IPS-18a (cell line): Measurements from ENCODE around the gene MTUS2.

Experiments used
- H3K27ac ChIP-seq: one replicate; pipeline ENCODE4 v1.5.1; 2013; ENCODE audit warnings: low read length
- H3K27me3 ChIP-seq: one replicate; pipeline ENCODE4 v1.6.1; 2013; ENCODE audit warnings: mild to moderate bottlenecking, low read length; ENCODE audit not compliant: control insufficient read depth, insufficient read depth
- H3K36me3 ChIP-seq: one replicate; pipeline ENCODE4 v1.6.1; 2013; ENCODE audit warnings: low read depth, low read length; ENCODE audit not compliant: control insufficient read depth
- H3K4me1 ChIP-seq: one replicate; pipeline ENCODE4 v1.6.1; 2013; ENCODE audit warnings: low read depth, low read length; ENCODE audit not compliant: control insufficient read depth
- H3K4me3 ChIP-seq: one replicate; pipeline ENCODE4 v1.5.1; 2013; ENCODE audit warnings: low read length
- H3K9ac ChIP-seq: one replicate; pipeline ENCODE4 v1.6.1; 2013; ENCODE audit warnings: mild to moderate bottlenecking, low read length, moderate library complexity
- H3K9me3 ChIP-seq: one replicate; pipeline ENCODE4 v1.6.1; 2013; ENCODE audit warnings: low read depth, low read length; ENCODE audit not compliant: control insufficient read depth

The MTUS2 gene

GRCh38 chr13:29451976-29452375 lies 631.8 kb downstream of the MTUS2 start:
- no peaks in the 10 kb centered on the region for H3K36me3 ChIP-seq
- H3K27me3 ChIP-seq = no peaks in the 10 kb centered on the region
- no peaks in the 10 kb centered on the region for H3K4me1 ChIP-seq
- no peaks in the 10 kb centered on the region for H3K9me3 ChIP-seq
- no peak overlapping the region for H3K27ac ChIP-seq
- no peak overlapping the region for H3K4me3 ChIP-seq
- no peak overlapping the region for H3K9ac ChIP-seq

- no peaks in the 10 kb centered on the region for H3K36me3 ChIP-seq
- H3K9me3 ChIP-seq = no peaks in the 10 kb centered on the region
- H3K27me3 ChIP-seq = no peaks in the 10 kb centered on the region
- H3K4me1 ChIP-seq = no peaks in the 10 kb centered on the region
- no peak overlapping the region for H3K9ac ChIP-seq
- H3K27ac ChIP-seq = no peak overlapping the region
- no peak overlapping the region for H3K4me3 ChIP-seq
These were observed 632.9 kb downstream of the MTUS2 start for GRCh38 chr13:29452773-29453616.

- no peaks in the 10 kb centered on the region for H3K36me3 ChIP-seq
- no peaks in the 10 kb centered on the region for H3K4me1 ChIP-seq
- no peak overlapping the region for H3K4me3 ChIP-seq
- H3K27me3 ChIP-seq = no peaks in the 10 kb centered on the region
- H3K9ac ChIP-seq = no peak overlapping the region
- H3K9me3 ChIP-seq = no peaks in the 10 kb centered on the region
- H3K27ac ChIP-seq = no peak overlapping the region
These were observed 633.5 kb downstream of the MTUS2 start for GRCh38 chr13:29453617-29454011.

- Histone ChIP-seq H3K27ac (no peak overlapping the region), H3K27me3 (no peaks in the 10 kb centered on the region), H3K9ac (no peak overlapping the region), H3K4me1 (no peaks in the 10 kb centered on the region), H3K4me3 (no peak overlapping the region), H3K36me3 (no peaks in the 10 kb centered on the region), H3K9me3 (no peaks in the 10 kb centered on the region)
These were observed 634.9 kb downstream of the MTUS2 start for GRCh38 chr13:29454931-29455481.

- no peak overlapping the region for H3K4me3 ChIP-seq
- no peaks in the 10 kb centered on the region for H3K27me3 ChIP-seq
- H3K9ac ChIP-seq = no peak overlapping the region
- no peaks in the 10 kb centered on the region for H3K36me3 ChIP-seq
- H3K9me3 ChIP-seq = no peaks in the 10 kb centered on the region
- H3K27ac ChIP-seq = no peak overlapping the region
- H3K4me1 ChIP-seq = no peaks in the 10 kb centered on the region
These were observed 636.3 kb downstream of the MTUS2 start for GRCh38 chr13:29456419-29456818.

GRCh38 chr13:29457299-29457698 lies 637.2 kb downstream of the MTUS2 start:
- no peaks in the 10 kb centered on the region for H3K9me3 ChIP-seq

GRCh38 chr13:29458419-29458818 lies 638.3 kb downstream of the MTUS2 start:
- H3K4me3 ChIP-seq = no peak overlapping the region
- no peak overlapping the region for H3K27ac ChIP-seq

More at GRCh38 chr13:29457299-29457698, 637.2 kb downstream of the MTUS2 start:
- no peak overlapping the region for H3K9ac ChIP-seq
- no peaks in the 10 kb centered on the region for H3K4me1 ChIP-seq
- H3K4me3 ChIP-seq = no peak overlapping the region
- no peaks in the 10 kb centered on the region for H3K27me3 ChIP-seq
- no peaks in the 10 kb centered on the region for H3K36me3 ChIP-seq
- H3K27ac ChIP-seq = no peak overlapping the region

GRCh38 chr13:29459813-29460355 lies 639.7 kb downstream of the MTUS2 start:
- Histone ChIP-seq H3K27ac (no peak overlapping the region), H3K4me3 (no peak overlapping the region), H3K36me3 (no peaks in the 10 kb centered on the region), H3K9me3 (no peaks in the 10 kb centered on the region), H3K9ac (no peak overlapping the region), H3K27me3 (no peaks in the 10 kb centered on the region), H3K4me1 (no peaks in the 10 kb centered on the region)

More at GRCh38 chr13:29458419-29458818, 638.3 kb downstream of the MTUS2 start:
- no peaks in the 10 kb centered on the region for H3K27me3 ChIP-seq
- H3K9ac ChIP-seq = no peak overlapping the region
- no peaks in the 10 kb centered on the region for H3K4me1 ChIP-seq
- no peaks in the 10 kb centered on the region for H3K9me3 ChIP-seq
- no peaks in the 10 kb centered on the region for H3K36me3 ChIP-seq

GRCh38 chr13:29464105-29464679 lies 644.1 kb downstream of the MTUS2 start:
- no peaks in the 10 kb centered on the region for H3K9me3 ChIP-seq
- no peak overlapping the region for H3K4me3 ChIP-seq
- no peaks in the 10 kb centered on the region for H3K36me3 ChIP-seq
- H3K27me3 ChIP-seq = no peaks in the 10 kb centered on the region
- no peak overlapping the region for H3K27ac ChIP-seq
- no peaks in the 10 kb centered on the region for H3K4me1 ChIP-seq
- H3K9ac ChIP-seq = no peak overlapping the region

- H3K4me1 ChIP-seq = no peaks in the 10 kb centered on the region
- no peaks in the 10 kb centered on the region for H3K9me3 ChIP-seq
- no peak overlapping the region for H3K27ac ChIP-seq
- no peaks in the 10 kb centered on the region for H3K36me3 ChIP-seq
- no peaks in the 10 kb centered on the region for H3K27me3 ChIP-seq
- no peak overlapping the region for H3K9ac ChIP-seq
- H3K4me3 ChIP-seq = no peak overlapping the region
These were observed 645.7 kb downstream of the MTUS2 start for GRCh38 chr13:29465741-29466293.

GRCh38 chr13:29471551-29471950 lies 651.4 kb downstream of the MTUS2 start:
- Histone ChIP-seq H3K27me3 (no peaks in the 10 kb centered on the region), H3K9me3 (no peaks in the 10 kb centered on the region), H3K27ac (no peak overlapping the region), H3K9ac (no peak overlapping the region), H3K4me3 (no peak overlapping the region), H3K36me3 (no peaks in the 10 kb centered on the region), H3K4me1 (no peaks in the 10 kb centered on the region)
